Liver (tissue), 9 donors: ENCODE results near the gene TSTD1. TPM values are rescaled to one million over a fixed set of nuclear protein-coding genes. Genes with fewer than 3 reads are reported as not detected.

Experiments used
- DNase-seq: peaks from one replicate; pipeline ENCODE4 v3.0.0-alpha.2; 2017; ENCODE audit warnings: low spot score
- H3K27ac ChIP-seq, 2 donors: one replicate each; pipeline ENCODE4 v1.7.0; 2013; ENCODE audit warnings: inconsistent platforms in 2 of 2, low read length in 2 of 2, control low read depth in 1 of 2, low read depth in 1 of 2, mild to moderate bottlenecking in 1 of 2
- H3K27me3 ChIP-seq, 4 donors: one replicate each; pipeline versions ENCODE4 v1.6.1 to v1.7.0; 2013; ENCODE audit warnings: low read length in 3 of 4, inconsistent platforms in 1 of 4, mild to moderate bottlenecking in 1 of 4, moderate library complexity in 1 of 4; ENCODE audit not compliant: control insufficient read depth in 4 of 4, insufficient read depth in 4 of 4
- H3K36me3 ChIP-seq, 4 donors: one replicate each; pipeline versions ENCODE4 v1.6.1 to v1.7.0; 2013; ENCODE audit warnings: low read length in 3 of 4, mild to moderate bottlenecking in 3 of 4, low read depth in 1 of 4, moderate library complexity in 1 of 4; ENCODE audit not compliant: control insufficient read depth in 4 of 4, insufficient read depth in 3 of 4
- H3K4me1 ChIP-seq, 4 donors: one replicate each; pipeline versions ENCODE4 v1.6.1 to v1.7.0; 2013; ENCODE audit warnings: low read length in 3 of 4, mild to moderate bottlenecking in 3 of 4, moderate library complexity in 1 of 4; ENCODE audit not compliant: control insufficient read depth in 4 of 4, insufficient read depth in 4 of 4
- H3K4me3 ChIP-seq, 3 donors: one replicate each; pipeline versions ENCODE4 v1.6.1 to v1.7.0; 2013; ENCODE audit warnings: low read length in 3 of 3, control low read depth in 1 of 3, low read depth in 1 of 3, mild to moderate bottlenecking in 1 of 3
- H3K9ac ChIP-seq, 2 donors: one replicate each; pipeline ENCODE4 v1.7.0; 2013; ENCODE audit warnings: low read length in 2 of 2, mild to moderate bottlenecking in 2 of 2, moderate library complexity in 2 of 2, control low read depth in 1 of 2, low read depth in 1 of 2
- H3K9me3 ChIP-seq, 4 donors: one replicate each; pipeline versions ENCODE4 v1.6.1 to v1.7.0; 2013; ENCODE audit warnings: low read length in 3 of 4; ENCODE audit not compliant: control insufficient read depth in 4 of 4
- EGR1 ChIP-seq, 2 donors: IDR thresholded peaks; 2 replicates each; pipeline ENCODE4 v1.6.1; 2016 to 2018; ENCODE audit warnings: antibody characterized with exemption in 2 of 2, low read depth in 2 of 2
- FOXA1 ChIP-seq: IDR thresholded peaks from 2 replicates; pipeline ENCODE4 v1.6.1; 2016; ENCODE audit warnings: antibody characterized with exemption
- FOXA2 ChIP-seq: IDR thresholded peaks from 2 replicates; pipeline ENCODE4 v1.6.1; 2016; ENCODE audit warnings: antibody characterized with exemption
- GABPA ChIP-seq, 2 donors: IDR thresholded peaks in 1 of 2; conservative IDR thresholded peaks in 1 of 2; 2 replicates each; pipeline ENCODE4 v1.6.1; 2016; ENCODE audit warnings: antibody characterized with exemption in 2 of 2, mild to moderate bottlenecking in 1 of 2, moderate library complexity in 1 of 2
- HNF4A ChIP-seq, 2 donors: conservative IDR thresholded peaks; 2 replicates each; pipeline ENCODE4 v1.6.1; 2016; ENCODE audit warnings: antibody characterized with exemption in 2 of 2, mild to moderate bottlenecking in 2 of 2
- JUND ChIP-seq, 2 donors: IDR thresholded peaks; 2 replicates each; pipeline ENCODE4 v1.6.1; 2016; ENCODE audit warnings: antibody characterized with exemption in 2 of 2
- MAX ChIP-seq: IDR thresholded peaks from 2 replicates; pipeline ENCODE4 v1.6.1; 2016; ENCODE audit warnings: antibody characterized with exemption
- NR2F2 ChIP-seq: IDR thresholded peaks from 2 replicates; pipeline ENCODE4 v1.6.1; 2016; ENCODE audit warnings: antibody characterized with exemption
- REST ChIP-seq: IDR thresholded peaks from 2 replicates; pipeline ENCODE4 v1.6.1; 2016; ENCODE audit warnings: antibody characterized with exemption, mild to moderate bottlenecking
- RXRA ChIP-seq, 2 donors: IDR thresholded peaks; 2 replicates each; pipeline ENCODE4 v1.6.1; 2017 to 2018; ENCODE audit warnings: antibody characterized with exemption in 2 of 2, mild to moderate bottlenecking in 1 of 2
- SP1 ChIP-seq: IDR thresholded peaks from 2 replicates; pipeline ENCODE4 v1.6.1; 2018; ENCODE audit warnings: antibody characterized with exemption, mild to moderate bottlenecking
- TAF1 ChIP-seq: conservative IDR thresholded peaks from 2 replicates; pipeline ENCODE4 v1.6.1; 2016; ENCODE audit warnings: antibody characterized with exemption, mild to moderate bottlenecking
- YY1 ChIP-seq: IDR thresholded peaks from 2 replicates; pipeline ENCODE4 v1.6.1; 2016; ENCODE audit warnings: antibody characterized with exemption, mild to moderate bottlenecking
- WGBS: extraction: QIAGEN DNeasy Blood & Tissue Kit; methylation state at CpG from one replicate; pipeline ENCODE4 v1.1.7; 2013; 5-methylcytosine and 5-hydroxymethylcytosine counted together
- polyA plus RNA-seq, 2 donors: library from polyadenylated mRNA; stranded (reverse) in 1 of 2; unstranded in 1 of 2; fragments of 200-250 nt in 1 of 2; fragments of >200 nt in 1 of 2; fragmentation: Nextera tagmentation in 1 of 2; extraction: Ambion mirVana in 1 of 2; gene quantifications; one replicate each; pipeline versions ENCODE4 v1.2.1 to v1.2.3, GENCODE V29; 2013 to 2015
- total RNA-seq, 2 donors: library from RNA; depleted of rRNA; stranded (reverse); fragments of >200 nt; gene quantifications; one replicate each; pipeline ENCODE4 v1.2.3, GENCODE V29; 2014
- TF ChIP-seq, protein P1 (sequence below): IDR thresholded peaks from 2 replicates; pipeline ENCODE4 v1.6.1; 2016; ENCODE audit warnings: antibody characterized with exemption
- TF ChIP-seq, protein P2 (sequence below): IDR thresholded peaks from 2 replicates; pipeline ENCODE4 v1.6.1; 2016; ENCODE audit warnings: antibody characterized with exemption
- TF ChIP-seq, protein P3 (sequence below): fragments of 150-350 bp; IDR thresholded peaks from 2 replicates; pipeline ENCODE4 v1.5.1; 2017; ENCODE audit warnings: improper control_type of control experiment, low read depth, low read length; ENCODE audit not compliant: missing input control
- donor health status: healthy.
- donor health status: healthy.
- donor health status: healthy.
- donor health status: healthy.
- donor health status: healthy.

TSTD1 gene
- total and polyA plus RNA-seq, 4 donors = 10.9 to 67.5 (median 34.8) TPM

- no peaks in the 10 kb centered on the region for H3K9me3 ChIP-seq
- DNase-seq = no peak
- no peak overlapping the region for H3K9ac ChIP-seq
- H3K27me3 ChIP-seq = no peaks in the 10 kb centered on the region
- H3K27ac ChIP-seq = no peak overlapping the region
- WGBS = 90% methylated on average over 11 of the region's 11 CpGs
- no peak overlapping the region for H3K4me3 ChIP-seq
- peaks cover 0 to 5% (median 1%) of the 10 kb centered on the region in 4 donors for H3K4me1 ChIP-seq
- TF ChIP-seq HNF4A (conservative IDR thresholded peaks at IDR 0.05) = no peak
- no peak for TF ChIP-seq NR2F2
- TF ChIP-seq, protein P1, sequence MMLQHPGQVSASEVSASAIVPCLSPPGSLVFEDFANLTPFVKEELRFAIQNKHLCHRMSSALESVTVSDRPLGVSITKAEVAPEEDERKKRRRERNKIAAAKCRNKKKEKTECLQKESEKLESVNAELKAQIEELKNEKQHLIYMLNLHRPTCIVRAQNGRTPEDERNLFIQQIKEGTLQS = no peak
- TF ChIP-seq, protein P2, sequence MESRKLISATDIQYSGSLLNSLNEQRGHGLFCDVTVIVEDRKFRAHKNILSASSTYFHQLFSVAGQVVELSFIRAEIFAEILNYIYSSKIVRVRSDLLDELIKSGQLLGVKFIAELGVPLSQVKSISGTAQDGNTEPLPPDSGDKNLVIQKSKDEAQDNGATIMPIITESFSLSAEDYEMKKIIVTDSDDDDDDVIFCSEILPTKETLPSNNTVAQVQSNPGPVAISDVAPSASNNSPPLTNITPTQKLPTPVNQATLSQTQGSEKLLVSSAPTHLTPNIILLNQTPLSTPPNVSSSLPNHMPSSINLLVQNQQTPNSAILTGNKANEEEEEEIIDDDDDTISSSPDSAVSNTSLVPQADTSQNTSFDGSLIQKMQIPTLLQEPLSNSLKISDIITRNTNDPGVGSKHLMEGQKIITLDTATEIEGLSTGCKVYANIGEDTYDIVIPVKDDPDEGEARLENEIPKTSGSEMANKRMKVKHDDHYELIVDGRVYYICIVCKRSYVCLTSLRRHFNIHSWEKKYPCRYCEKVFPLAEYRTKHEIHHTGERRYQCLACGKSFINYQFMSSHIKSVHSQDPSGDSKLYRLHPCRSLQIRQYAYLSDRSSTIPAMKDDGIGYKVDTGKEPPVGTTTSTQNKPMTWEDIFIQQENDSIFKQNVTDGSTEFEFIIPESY = no peak
- TF ChIP-seq REST = no peak
- no peak for TF ChIP-seq MAX
- TF ChIP-seq FOXA1 = no peak
- TF ChIP-seq, protein P3, sequence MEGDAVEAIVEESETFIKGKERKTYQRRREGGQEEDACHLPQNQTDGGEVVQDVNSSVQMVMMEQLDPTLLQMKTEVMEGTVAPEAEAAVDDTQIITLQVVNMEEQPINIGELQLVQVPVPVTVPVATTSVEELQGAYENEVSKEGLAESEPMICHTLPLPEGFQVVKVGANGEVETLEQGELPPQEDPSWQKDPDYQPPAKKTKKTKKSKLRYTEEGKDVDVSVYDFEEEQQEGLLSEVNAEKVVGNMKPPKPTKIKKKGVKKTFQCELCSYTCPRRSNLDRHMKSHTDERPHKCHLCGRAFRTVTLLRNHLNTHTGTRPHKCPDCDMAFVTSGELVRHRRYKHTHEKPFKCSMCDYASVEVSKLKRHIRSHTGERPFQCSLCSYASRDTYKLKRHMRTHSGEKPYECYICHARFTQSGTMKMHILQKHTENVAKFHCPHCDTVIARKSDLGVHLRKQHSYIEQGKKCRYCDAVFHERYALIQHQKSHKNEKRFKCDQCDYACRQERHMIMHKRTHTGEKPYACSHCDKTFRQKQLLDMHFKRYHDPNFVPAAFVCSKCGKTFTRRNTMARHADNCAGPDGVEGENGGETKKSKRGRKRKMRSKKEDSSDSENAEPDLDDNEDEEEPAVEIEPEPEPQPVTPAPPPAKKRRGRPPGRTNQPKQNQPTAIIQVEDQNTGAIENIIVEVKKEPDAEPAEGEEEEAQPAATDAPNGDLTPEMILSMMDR = no peak
- TF ChIP-seq JUND (IDR thresholded peaks at IDR 0.05) = no peak
- no peak for TF ChIP-seq EGR1 (IDR thresholded peaks at IDR 0.05; ENCODE audit: low read depth in 2 of 2)
- TF ChIP-seq TAF1 = no peak
- TF ChIP-seq YY1 = no peak
- TF ChIP-seq FOXA2 = no peak
- no peak for TF ChIP-seq RXRA (IDR thresholded peaks at IDR 0.05)
- peaks cover 0 to 35% (median 26%) of the 10 kb centered on the region in 4 donors for H3K36me3 ChIP-seq
Measured at GRCh38 chr1:161000736-161001480, 37.9 kb downstream of the TSTD1 start.

DNA sequence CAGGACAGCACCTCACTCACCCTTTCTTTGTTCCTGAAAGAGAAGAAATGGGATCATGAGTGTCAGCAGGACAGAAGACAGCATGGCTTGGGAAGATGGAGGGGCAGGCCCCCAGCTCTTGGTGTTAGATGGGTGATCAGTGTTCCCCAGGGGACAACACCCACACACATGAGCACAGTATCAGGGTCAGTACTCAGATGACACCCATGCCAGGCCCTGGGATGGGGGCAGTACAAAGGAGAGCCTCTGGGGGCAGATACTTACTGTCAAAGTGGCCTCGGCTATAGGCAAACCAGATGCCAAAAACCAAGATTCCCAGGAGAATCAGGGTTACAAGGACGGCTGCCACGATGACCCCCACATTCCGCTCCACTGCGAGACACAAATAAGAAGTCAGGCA lies 39.4 kb downstream of the TSTD1 start:
- Histone ChIP-seq H3K36me3 (peaks cover 0 to 35% (median 26%) of the 10 kb centered on the region in 4 donors), H3K4me1 (peaks cover 0 to 5% (median 1%) of the 10 kb centered on the region in 4 donors), H3K9me3 (no peaks in the 10 kb centered on the region), H3K9ac (no peak overlapping the region), H3K27ac (no peak overlapping the region), H3K27me3 (no peaks in the 10 kb centered on the region), H3K4me3 (no peak overlapping the region)
- no peak for DNase-seq
- whole genome bisulfite sequencing = 97% methylated on average over 5 of the region's 5 CpGs
- TF ChIP-seq, protein P3 = no peak
- no peak for TF ChIP-seq RXRA (IDR thresholded peaks at IDR 0.05)
- TF ChIP-seq GABPA (IDR thresholded peaks at IDR 0.05 in 1 of 2, conservative IDR thresholded peaks at IDR 0.05 in 1 of 2) = no peak
- TF ChIP-seq SP1 = no peak
- no peak for TF ChIP-seq REST
- TF ChIP-seq HNF4A (conservative IDR thresholded peaks at IDR 0.05) = no peak
- no peak for TF ChIP-seq YY1
- TF ChIP-seq, protein P1 = no peak
